Mesendoderm (in vitro differentiated cells): ENCODE results near the gene ARHGAP5.

Experiments
- DNase-seq: peaks from one replicate; pipeline ENCODE4 v3.0.0; 2013
- H2AK5ac ChIP-seq: 2 replicates; pipeline ENCODE4 v1.6.1; 2013; ENCODE audit warnings: low read length, inconsistent platforms
- H2BK120ac ChIP-seq: 2 replicates; pipeline ENCODE4 v1.6.1; 2013; ENCODE audit warnings: low read depth, mild to moderate bottlenecking, low read length, moderate library complexity, mixed read lengths
- H2BK15ac ChIP-seq: replicated peaks from 2 replicates; pipeline ENCODE4 v1.6.1; 2013; ENCODE audit warnings: low read depth, mild to moderate bottlenecking, moderate library complexity
- H2BK5ac ChIP-seq: 2 replicates; pipeline ENCODE4 v1.6.1; 2013; ENCODE audit warnings: low read length, inconsistent platforms
- H3K18ac ChIP-seq: 2 replicates; pipeline ENCODE4 v1.6.1; 2013; ENCODE audit warnings: mild to moderate bottlenecking, low read length, mixed read lengths
- H3K23ac ChIP-seq: one replicate; pipeline ENCODE4 v1.6.1; 2013; ENCODE audit warnings: low read length
- H3K27ac ChIP-seq: 2 replicates; pipeline ENCODE4 v1.5.1; 2013; ENCODE audit warnings: low read depth, mild to moderate bottlenecking, inconsistent platforms, low read length, moderate library complexity
- H3K27me3 ChIP-seq: 2 replicates; pipeline ENCODE4 v1.6.1; 2013; ENCODE audit warnings: low read length, control low read depth, mild to moderate bottlenecking, inconsistent platforms; ENCODE audit not compliant: insufficient read depth, poor library complexity
- H3K36me3 ChIP-seq: 2 replicates; pipeline ENCODE4 v1.6.1; 2013; ENCODE audit warnings: low read length, inconsistent platforms; ENCODE audit not compliant: control insufficient read depth, insufficient read depth
- H3K4ac ChIP-seq: one replicate; pipeline ENCODE4 v1.6.1; 2013; ENCODE audit warnings: low read depth, mild to moderate bottlenecking, low read length, moderate library complexity
- H3K4me1 ChIP-seq: 2 replicates; pipeline ENCODE4 v1.6.1; 2013; ENCODE audit warnings: low read depth, low read length, inconsistent platforms; ENCODE audit not compliant: control insufficient read depth
- H3K4me2 ChIP-seq: 2 replicates; pipeline ENCODE4 v1.6.1; 2013; ENCODE audit warnings: low read length
- H3K4me3 ChIP-seq: 2 replicates; pipeline ENCODE4 v1.5.1; 2013; ENCODE audit warnings: mild to moderate bottlenecking, low read length
- H3K56ac ChIP-seq: one replicate; pipeline ENCODE4 v1.6.1; 2013; ENCODE audit warnings: low read length
- H3K79me1 ChIP-seq: 2 replicates; pipeline ENCODE4 v1.6.1; 2013; ENCODE audit warnings: low read length, inconsistent platforms
- H3K79me2 ChIP-seq: 2 replicates; pipeline ENCODE4 v1.6.1; 2013; ENCODE audit warnings: mild to moderate bottlenecking, low read length; ENCODE audit not compliant: control insufficient read depth, insufficient read depth
- H3K9ac ChIP-seq: 2 replicates; pipeline ENCODE4 v1.6.1; 2013; ENCODE audit warnings: low read length, inconsistent platforms
- H4K5ac ChIP-seq: one replicate; pipeline ENCODE4 v1.6.1; 2013; ENCODE audit warnings: low read length
- H4K8ac ChIP-seq: one replicate; pipeline ENCODE4 v1.6.1; 2013; ENCODE audit warnings: low read depth, mild to moderate bottlenecking, control low read depth, low read length, moderate library complexity
- WGBS: extraction: QIAGEN DNeasy Blood & Tissue Kit; methylation state at CpG from one replicate; pipeline ENCODE4 v1.1.7; 2013; ENCODE audit warnings: low lambda C conversion rate, missing lambda C conversion rate; ENCODE audit not compliant: insufficient coverage; ENCODE audit errors: extremely low coverage; 5-methylcytosine and 5-hydroxymethylcytosine counted together

The ARHGAP5 gene

DNA sequence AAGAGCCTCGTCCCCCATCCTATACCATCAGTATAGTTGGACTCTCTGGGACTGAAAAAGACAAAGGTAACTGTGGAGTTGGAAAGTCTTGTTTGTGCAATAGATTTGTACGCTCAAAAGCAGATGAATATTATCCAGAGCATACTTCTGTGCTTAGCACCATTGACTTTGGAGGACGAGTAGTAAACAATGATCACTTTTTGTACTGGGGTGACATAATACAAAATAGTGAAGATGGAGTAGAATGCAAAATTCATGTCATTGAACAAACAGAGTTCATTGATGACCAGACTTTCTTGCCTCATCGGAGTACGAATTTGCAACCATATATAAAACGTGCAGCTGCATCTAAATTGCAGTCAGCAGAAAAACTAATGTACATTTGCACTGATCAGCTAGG lies 13.6 kb downstream of the ARHGAP5 start:
- Histone ChIP-seq H2BK15ac (no peak overlapping the region), H3K4me2 (no peak overlapping the region), H3K27ac (no peak overlapping the region), H3K36me3 (no peaks in the 10 kb centered on the region), H2AK5ac (no peak overlapping the region), H2BK5ac (no peak overlapping the region), H3K9ac (no peak overlapping the region), H3K56ac (no peak overlapping the region), H3K4me3 (no peak overlapping the region), H3K23ac (no peak overlapping the region), H3K79me2 (peaks cover 7% of the 10 kb centered on the region), H3K4ac (no peak overlapping the region), H4K5ac (no peak overlapping the region), H3K79me1 (no peaks in the 10 kb centered on the region), H2BK120ac (no peak overlapping the region), H3K18ac (no peak overlapping the region), H4K8ac (no peak overlapping the region), H3K27me3 (no peaks in the 10 kb centered on the region), H3K4me1 (no peaks in the 10 kb centered on the region)
- no peak for DNase-seq
- WGBS: no CpG with 5 or more reads among the region's 6 CpGs

DNA sequence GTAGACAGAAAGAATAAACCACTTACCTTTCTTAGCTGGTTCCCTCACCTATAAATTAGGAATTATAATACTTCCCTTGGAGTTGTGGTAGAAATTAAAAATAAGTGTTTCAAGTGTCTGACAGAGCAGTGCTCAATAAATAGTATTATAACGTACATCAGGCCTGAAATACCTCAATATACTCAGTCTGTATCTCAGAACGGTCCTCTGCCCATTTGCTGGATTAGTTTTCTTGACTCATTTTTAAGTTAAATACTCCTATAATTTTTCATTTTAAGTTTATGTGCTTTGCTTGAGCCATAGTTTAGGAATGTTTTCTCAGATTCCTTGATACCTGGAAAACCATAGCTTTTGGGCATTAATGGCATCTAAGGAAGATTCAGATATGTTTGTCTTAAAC lies 22.4 kb downstream of the ARHGAP5 start:
- Histone ChIP-seq H3K27ac (no peak overlapping the region), H3K79me2 (peaks cover 12% of the 10 kb centered on the region), H2AK5ac (no peak overlapping the region), H3K18ac (no peak overlapping the region), H3K27me3 (no peaks in the 10 kb centered on the region), H3K4me2 (no peak overlapping the region), H2BK5ac (no peak overlapping the region), H3K56ac (no peak overlapping the region), H3K23ac (no peak overlapping the region), H3K4ac (no peak overlapping the region), H2BK120ac (no peak overlapping the region), H3K79me1 (peaks cover 3% of the 10 kb centered on the region), H3K36me3 (no peaks in the 10 kb centered on the region), H3K4me3 (no peak overlapping the region), H3K4me1 (no peaks in the 10 kb centered on the region), H4K5ac (no peak overlapping the region), H3K9ac (no peak overlapping the region), H2BK15ac (no peak overlapping the region), H4K8ac (no peak overlapping the region)
- WGBS: no CpG with 5 or more reads among the region's 2 CpGs
- DNase-seq: no peak

GRCh38 chr14:32100175-32100574 lies 23.1 kb downstream of the ARHGAP5 start:
- H3K27ac ChIP-seq: no peak overlapping the region
- no peak overlapping the region for H4K8ac ChIP-seq
- no peak overlapping the region for H2AK5ac ChIP-seq
- no peak overlapping the region for H3K23ac ChIP-seq
- no peaks in the 10 kb centered on the region for H3K4me1 ChIP-seq
- H4K5ac ChIP-seq: no peak overlapping the region
- peaks cover 3% of the 10 kb centered on the region for H3K79me1 ChIP-seq
- whole genome bisulfite sequencing: no CpG with 5 or more reads among the region's 5 CpGs
- no peak overlapping the region for H3K9ac ChIP-seq
- H3K4me3 ChIP-seq: no peak overlapping the region
- H2BK15ac ChIP-seq: no peak overlapping the region
- H3K79me2 ChIP-seq: peaks cover 17% of the 10 kb centered on the region
- H3K18ac ChIP-seq: no peak overlapping the region
- no peak for DNase-seq
- H2BK120ac ChIP-seq: no peak overlapping the region
- no peaks in the 10 kb centered on the region for H3K27me3 ChIP-seq
- no peaks in the 10 kb centered on the region for H3K36me3 ChIP-seq
- no peak overlapping the region for H2BK5ac ChIP-seq
- no peak overlapping the region for H3K4ac ChIP-seq
- H3K4me2 ChIP-seq: no peak overlapping the region
- H3K56ac ChIP-seq: no peak overlapping the region

GRCh38 chr14:32102152-32102787 lies 25.2 kb downstream of the ARHGAP5 start:
- no peaks in the 10 kb centered on the region for H3K36me3 ChIP-seq
- no peak overlapping the region for H3K4me2 ChIP-seq
- no peak overlapping the region for H4K5ac ChIP-seq
- H3K79me2 ChIP-seq: peaks cover 17% of the 10 kb centered on the region
- H3K4me1 ChIP-seq: no peaks in the 10 kb centered on the region
- H2BK5ac ChIP-seq: no peak overlapping the region
- no peak overlapping the region for H3K56ac ChIP-seq
- no peak for DNase-seq
- no peak overlapping the region for H2BK120ac ChIP-seq
- H3K79me1 ChIP-seq: peaks cover 3% of the 10 kb centered on the region
- H3K18ac ChIP-seq: no peak overlapping the region
- H3K4ac ChIP-seq: no peak overlapping the region
- H3K9ac ChIP-seq: no peak overlapping the region
- H2BK15ac ChIP-seq: no peak overlapping the region
- H3K4me3 ChIP-seq: no peak overlapping the region
- WGBS: no CpG with 5 or more reads among the region's 3 CpGs
- no peak overlapping the region for H2AK5ac ChIP-seq
- H4K8ac ChIP-seq: no peak overlapping the region
- H3K23ac ChIP-seq: no peak overlapping the region
- H3K27me3 ChIP-seq: no peaks in the 10 kb centered on the region
- H3K27ac ChIP-seq: no peak overlapping the region

- Histone ChIP-seq H3K18ac (no peak overlapping the region), H4K8ac (no peak overlapping the region), H3K23ac (no peak overlapping the region), H3K79me2 (peaks cover 17% of the 10 kb centered on the region), H3K4me2 (no peak overlapping the region), H3K4ac (no peak overlapping the region), H2BK15ac (no peak overlapping the region), H2BK120ac (no peak overlapping the region), H3K9ac (no peak overlapping the region), H3K4me1 (no peaks in the 10 kb centered on the region), H2BK5ac (no peak overlapping the region), H4K5ac (no peak overlapping the region), H3K79me1 (peaks cover 3% of the 10 kb centered on the region), H3K27ac (no peak overlapping the region), H3K36me3 (no peaks in the 10 kb centered on the region), H2AK5ac (no peak overlapping the region), H3K27me3 (no peaks in the 10 kb centered on the region), H3K56ac (no peak overlapping the region), H3K4me3 (no peak overlapping the region)
- DNase-seq: no peak
Observed at GRCh38 chr14:32102968-32103367, 25.9 kb downstream of the ARHGAP5 start.

GRCh38 chr14:32104308-32104707 lies 27.2 kb downstream of the ARHGAP5 start:
- H3K4me1 ChIP-seq: no peaks in the 10 kb centered on the region
- H3K27ac ChIP-seq: no peak overlapping the region
- no peak overlapping the region for H3K23ac ChIP-seq
- H2BK5ac ChIP-seq: no peak overlapping the region
- no peak overlapping the region for H4K5ac ChIP-seq
- no peak overlapping the region for H3K9ac ChIP-seq
- no peak overlapping the region for H3K4me2 ChIP-seq
- no peaks in the 10 kb centered on the region for H3K27me3 ChIP-seq
- H4K8ac ChIP-seq: no peak overlapping the region
- no peak overlapping the region for H3K56ac ChIP-seq
- H2AK5ac ChIP-seq: no peak overlapping the region
- H3K79me1 ChIP-seq: peaks cover 3% of the 10 kb centered on the region
- no peak overlapping the region for H2BK120ac ChIP-seq
- no peak overlapping the region for H3K4ac ChIP-seq
- H3K18ac ChIP-seq: no peak overlapping the region
- no peak overlapping the region for H3K4me3 ChIP-seq
- DNase-seq: no peak
- no CpG with 5 or more reads among the region's 1 CpG for WGBS
- no peak overlapping the region for H2BK15ac ChIP-seq
- H3K79me2 ChIP-seq: peaks cover 11% of the 10 kb centered on the region
- no peaks in the 10 kb centered on the region for H3K36me3 ChIP-seq
